GM12891 (cell line): ENCODE measurements around the gene GNAI1.

Experiments used
- POLR2A ChIP-seq: IDR thresholded peaks from 2 replicates; pipeline ENCODE4 v1.6.1; 2011; ENCODE audit warnings: low read depth, low read length, control low read depth
- TAF1 ChIP-seq: IDR thresholded peaks from 2 replicates; pipeline ENCODE4 v1.6.1; 2011; ENCODE audit warnings: low read depth, low read length, control low read depth

- TF ChIP-seq POLR2A (no peak), TAF1 (no peak)
Observed at GRCh38 chr7:80183351-80183750, 48.7 kb downstream of the GNAI1 start.
